DMS79 (cell line): ENCODE data around the gene C1orf56.

Experiments
- DNase-seq: peaks from one replicate; lab custom pipeline; 2025; lab: John Stamatoyannopoulos, UW

C1orf56 gene

GRCh38 chr1:151026460-151026859, 21.1 kb upstream of the C1orf56 start:
- DNase-seq = no peak

- DNase-seq = no peak
Measured at GRCh38 chr1:151032164-151032563, 15.4 kb upstream of the C1orf56 start.

- no peak for DNase-seq
Measured at GRCh38 chr1:151035167-151035566, 12.4 kb upstream of the C1orf56 start.

GRCh38 chr1:151036356-151036755, 11.2 kb upstream of the C1orf56 start, which contains the start of gene BNIPL:
Gene BNIPL, plus strand, starts transcription at chr1:151036586. Its CDS starts 140 bp downstream, at chr1:151036726.
- DNase-seq = no peak

- DNase-seq = no peak
Measured at GRCh38 chr1:151037032-151037431, 10.5 kb upstream of the C1orf56 start.

- DNase-seq = no peak
Measured at GRCh38 chr1:151039521-151039920, 8.0 kb upstream of the C1orf56 start.

- no peak for DNase-seq
Measured at GRCh38 chr1:151043163-151043562, 4.4 kb upstream of the C1orf56 start.

GRCh38 chr1:151047925-151048644, 534 bp downstream of the C1orf56 start:
- DNase-seq = peak; percentile 48

GRCh38 chr1:151048645-151049032, 1.1 kb downstream of the C1orf56 start:
- DNase-seq = peak; percentile 30

GRCh38 chr1:151049458-151049857, 1.9 kb downstream of the C1orf56 start:
- DNase-seq = no peak

GRCh38 chr1:151050051-151050688, 2.6 kb downstream of the C1orf56 start:
- DNase-seq = no peak

- DNase-seq = no peak
Measured at GRCh38 chr1:151051356-151052009, 3.9 kb downstream of the C1orf56 start.

GRCh38 chr1:151054971-151055547, 7.5 kb downstream of the C1orf56 start:
- no peak for DNase-seq

- no peak for DNase-seq
Measured at GRCh38 chr1:151055581-151055980, 8.0 kb downstream of the C1orf56 start.

- no peak for DNase-seq
Measured at GRCh38 chr1:151056149-151056548, 8.6 kb downstream of the C1orf56 start.

GRCh38 chr1:151058692-151059091, 11.1 kb downstream of the C1orf56 start:
- peak; percentile 85 for DNase-seq

- peak; percentile 55 for DNase-seq
Measured at GRCh38 chr1:151059109-151060006, 11.8 kb downstream of the C1orf56 start, which contains the start of gene CDC42SE1. Gene CDC42SE1, minus strand, starts transcription at chr1:151059622. Its CDS starts 3,892 bp downstream, at chr1:151055730.

- DNase-seq = peak; percentile 92
Measured at GRCh38 chr1:151060007-151060656, 12.6 kb downstream of the C1orf56 start, which contains the start of gene MLLT11. Gene MLLT11, plus strand, starts transcription at chr1:151060397. Its CDS starts 6,828 bp downstream, at chr1:151067225.

GRCh38 chr1:151060657-151061421, 13.3 kb downstream of the C1orf56 start:
- peak; percentile 45 for DNase-seq

GRCh38 chr1:151061704-151062103, 14.2 kb downstream of the C1orf56 start:
- DNase-seq = no peak
